RWPE1 (cell line): ENCODE results near the gene C1QL3.

Source experiments
- CTCF ChIA-PET: fragments of 350-600 bp; sonication (Branson Sonifier 250); formaldehyde crosslinking; extraction: SDS; loops from one replicate; lab custom pipeline; 2021; lab: Yijun Ruan, JAX
- POLR2A ChIA-PET: fragments of 400-600 bp; formaldehyde crosslinking; extraction: SDS; loops from one replicate; lab custom pipeline; 2020; ENCODE audit warnings: antibody characterized with exemption; ENCODE audit not compliant: low non-redundant PET; lab: Yijun Ruan, JAX
- DNase-seq: peaks from one replicate; pipeline ENCODE4 v3.0.0; 2012; ENCODE audit warnings: low spot score
- H3K27ac ChIP-seq: fragments of 450-650 bp; 2 replicates; pipeline ENCODE4 v1.5.1; 2017
- TF ChIP-seq, protein P1 (sequence below): fragments of 450-650 bp; conservative IDR thresholded peaks from 2 replicates; pipeline ENCODE4 v1.5.1; 2017; ENCODE audit warnings: low read depth, mild to moderate bottlenecking

C1QL3 gene

DNA sequence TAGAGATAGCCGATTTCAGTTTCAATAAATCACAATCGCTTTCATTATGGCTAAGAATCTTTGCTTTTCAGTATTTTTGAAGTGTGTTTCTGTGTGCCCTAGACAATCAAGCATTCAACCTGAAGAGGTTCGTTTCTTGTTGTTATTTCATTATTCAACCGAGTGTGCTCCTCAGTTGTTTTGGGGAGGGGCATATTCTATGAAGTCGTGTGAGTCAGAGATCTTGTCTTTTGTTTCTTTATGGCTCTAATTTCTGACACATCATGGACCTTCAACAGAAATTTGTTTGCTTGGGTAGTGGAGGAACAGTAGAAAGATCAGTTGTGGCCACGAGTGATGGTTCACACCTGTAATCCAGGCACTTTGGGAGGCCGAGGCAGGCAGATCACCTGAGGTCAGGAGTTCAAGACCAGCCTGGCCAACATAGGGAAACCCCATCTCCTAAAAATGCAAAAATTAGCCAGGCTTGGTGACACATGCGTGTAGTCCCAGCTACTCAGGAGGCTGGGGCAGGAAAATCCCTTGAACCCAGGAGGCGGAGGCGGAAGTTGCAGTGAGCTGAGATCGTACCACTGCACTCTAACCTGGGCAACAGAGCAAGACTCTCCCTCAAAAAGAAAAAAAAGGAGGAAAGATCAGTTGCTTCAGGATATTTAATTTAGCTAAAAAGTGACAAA is 38.3 kb downstream of the C1QL3 start:
- no peak overlapping the region for H3K27ac ChIP-seq
- POLR2A ChIA-PET = interaction anchor here (0.6 kb wide), 1 partner anchor 46 kb away, joined by 9 read pairs; no protein-coding TSS in a partner anchor
- TF ChIP-seq, protein P1, sequence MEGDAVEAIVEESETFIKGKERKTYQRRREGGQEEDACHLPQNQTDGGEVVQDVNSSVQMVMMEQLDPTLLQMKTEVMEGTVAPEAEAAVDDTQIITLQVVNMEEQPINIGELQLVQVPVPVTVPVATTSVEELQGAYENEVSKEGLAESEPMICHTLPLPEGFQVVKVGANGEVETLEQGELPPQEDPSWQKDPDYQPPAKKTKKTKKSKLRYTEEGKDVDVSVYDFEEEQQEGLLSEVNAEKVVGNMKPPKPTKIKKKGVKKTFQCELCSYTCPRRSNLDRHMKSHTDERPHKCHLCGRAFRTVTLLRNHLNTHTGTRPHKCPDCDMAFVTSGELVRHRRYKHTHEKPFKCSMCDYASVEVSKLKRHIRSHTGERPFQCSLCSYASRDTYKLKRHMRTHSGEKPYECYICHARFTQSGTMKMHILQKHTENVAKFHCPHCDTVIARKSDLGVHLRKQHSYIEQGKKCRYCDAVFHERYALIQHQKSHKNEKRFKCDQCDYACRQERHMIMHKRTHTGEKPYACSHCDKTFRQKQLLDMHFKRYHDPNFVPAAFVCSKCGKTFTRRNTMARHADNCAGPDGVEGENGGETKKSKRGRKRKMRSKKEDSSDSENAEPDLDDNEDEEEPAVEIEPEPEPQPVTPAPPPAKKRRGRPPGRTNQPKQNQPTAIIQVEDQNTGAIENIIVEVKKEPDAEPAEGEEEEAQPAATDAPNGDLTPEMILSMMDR = no peak
- CTCF ChIA-PET = no interaction called here
- no peak for DNase-seq

DNA sequence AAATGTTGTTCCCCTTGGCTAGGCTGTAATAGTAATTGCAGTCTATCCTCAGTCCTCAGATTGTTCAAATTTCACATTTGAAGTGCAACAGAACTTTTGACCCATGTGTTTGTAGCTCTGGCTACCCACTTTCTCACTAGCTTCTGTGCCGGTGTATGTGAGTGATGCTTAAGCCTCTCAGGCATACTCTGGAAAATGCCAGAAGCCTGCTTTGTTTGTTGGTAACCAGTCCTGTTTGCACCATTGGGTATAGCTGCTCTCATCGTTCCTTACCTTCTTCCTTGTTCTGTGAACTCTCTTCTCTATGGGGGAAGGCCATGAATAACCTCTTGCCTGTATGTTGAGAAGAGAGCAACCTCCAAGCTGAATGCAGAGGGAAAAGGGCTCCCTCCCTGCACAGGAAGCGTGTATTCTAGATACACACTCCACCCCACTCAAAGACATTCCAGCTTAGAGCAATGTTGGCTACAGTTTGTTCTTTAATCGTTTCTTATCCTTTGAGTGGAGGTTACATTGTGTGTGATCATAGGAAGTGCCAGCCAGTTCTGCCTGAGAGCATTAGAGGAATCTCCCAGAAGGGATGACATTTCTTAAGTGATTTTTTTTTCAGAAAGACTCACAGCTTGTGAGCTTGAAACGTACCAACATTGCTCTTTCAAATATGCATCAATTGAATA is 40.5 kb downstream of the C1QL3 start:
- CTCF ChIA-PET = no interaction called here
- POLR2A ChIA-PET = no interaction called here
- TF ChIP-seq, protein P1 = no peak
- DNase-seq = no peak
- no peak overlapping the region for H3K27ac ChIP-seq

DNA sequence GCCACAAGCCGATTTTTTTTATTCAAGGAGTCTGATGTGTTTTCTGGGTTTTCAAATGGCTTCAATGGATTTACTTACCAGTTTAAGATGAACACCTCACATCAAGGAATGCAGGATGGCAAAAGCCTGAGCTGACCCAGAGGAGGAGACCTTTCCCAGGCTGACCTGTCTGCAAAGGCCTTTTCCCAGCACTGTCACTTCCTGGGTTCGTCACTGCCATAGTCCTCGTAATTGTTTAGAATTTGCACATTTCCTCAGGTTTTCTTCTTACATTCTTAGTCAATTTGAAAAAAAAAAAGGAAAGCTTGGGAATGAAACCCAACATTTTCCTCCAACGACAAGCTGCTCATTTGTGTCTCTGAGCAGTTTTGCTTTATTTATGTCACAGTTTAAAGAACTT is 42.9 kb downstream of the C1QL3 start:
- DNase-seq = no peak
- ChIA-PET CTCF (no interaction called here), POLR2A (no interaction called here)
- TF ChIP-seq, protein P1 = no peak
- H3K27ac ChIP-seq = no peak overlapping the region

DNA sequence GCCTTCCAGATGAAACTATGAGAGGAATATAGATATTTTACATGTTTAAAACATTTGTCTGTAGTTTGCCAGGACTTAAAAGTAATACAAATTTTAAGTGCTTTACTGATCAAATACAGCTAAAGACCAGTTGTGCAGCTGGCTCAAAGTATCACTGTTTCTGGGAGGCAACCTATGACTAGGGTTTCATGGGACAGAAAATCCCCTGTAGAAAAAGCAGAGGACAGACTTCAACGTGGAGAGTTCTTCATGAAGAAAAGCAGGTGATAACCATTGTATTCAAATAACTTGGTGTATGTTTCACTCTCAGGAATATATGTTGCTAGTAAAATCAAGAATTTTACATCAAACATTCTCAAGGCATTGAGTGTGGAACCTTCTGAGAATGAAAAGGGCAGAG is 43.9 kb downstream of the C1QL3 start:
- H3K27ac ChIP-seq = no peak overlapping the region
- CTCF ChIA-PET = no interaction called here
- POLR2A ChIA-PET = interaction anchor here (0.5 kb wide), 1 partner anchor 370 kb away, joined by 9 read pairs; no protein-coding TSS in a partner anchor
- DNase-seq = no peak
- TF ChIP-seq, protein P1 = no peak

DNA sequence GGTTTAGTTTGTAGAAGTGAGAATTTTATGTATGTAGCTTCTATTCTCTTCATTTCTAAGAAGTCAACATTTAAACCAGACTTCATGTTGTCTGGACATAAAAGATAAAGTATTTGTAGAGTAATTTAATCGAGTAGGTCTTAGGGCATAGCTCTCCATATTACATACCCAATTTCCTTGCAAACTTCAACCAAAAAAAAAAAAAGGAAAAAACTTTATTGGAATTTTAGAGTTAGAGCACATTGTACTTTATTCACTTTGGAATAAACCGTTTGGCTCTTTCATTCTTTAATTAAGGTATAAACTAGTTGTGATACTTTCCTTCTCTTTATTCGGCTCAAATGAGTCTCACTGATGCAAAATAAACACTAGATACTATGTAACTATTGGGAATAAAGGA is 48.9 kb downstream of the C1QL3 start:
- POLR2A ChIA-PET = no interaction called here

DNA sequence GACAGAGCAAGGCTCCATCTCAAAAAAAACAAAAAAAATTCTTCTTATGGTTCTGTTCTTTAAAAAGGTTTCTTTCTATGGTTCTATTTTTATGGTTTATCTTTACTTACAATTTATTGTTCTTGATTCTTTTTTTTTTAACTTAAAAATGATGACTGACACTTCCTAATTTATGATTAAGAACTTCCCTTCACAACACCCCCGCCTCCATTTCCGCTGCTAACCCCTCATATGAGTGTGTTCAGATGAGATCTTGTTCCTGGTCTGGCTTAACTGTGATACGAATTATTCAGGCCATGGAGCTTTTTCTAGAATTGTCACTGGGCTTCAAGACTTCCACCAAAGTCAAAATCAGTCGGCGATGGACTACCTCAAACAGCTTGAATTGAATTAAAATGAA is 50.9 kb downstream of the C1QL3 start:
- TF ChIP-seq, protein P1 = no peak
- ChIA-PET CTCF (interaction anchor here (0.6 kb wide), 1 partner anchor 47 kb away, joined by 3 read pairs; no protein-coding TSS in a partner anchor), POLR2A (no interaction called here)
- DNase-seq = no peak
- H3K27ac ChIP-seq = no peak overlapping the region

More for the DNA sequence above, 48.9 kb downstream of the C1QL3 start:
- TF ChIP-seq, protein P1 = no peak
- CTCF ChIA-PET = no interaction called here
- H3K27ac ChIP-seq = no peak overlapping the region
- DNase-seq = no peak
